Measurements from ENCODE around the gene MEMO1.

- TF ChIP-seq TAF1 (IDR thresholded peaks at IDR 0.05; ENCODE audit: borderline replicate concordance, low read depth, low read length) (no peak), POLR2A (IDR thresholded peaks at IDR 0.05; ENCODE audit: low read depth, low read length) (no peak), POLR2AphosphoS5 (IDR thresholded peaks at IDR 0.05; ENCODE audit: low read depth, low read length) (no peak)
These were observed 175.4 kb downstream of the MEMO1 start for GRCh38 chr2:31835450-31835849.
